NCI-H82 (cell line): ENCODE results near the gene LDB2.

Source experiments
- DNase-seq: peaks from one replicate; lab custom pipeline; 2025; lab: John Stamatoyannopoulos, UW

Gene LDB2

GRCh38 chr4:16483540-16483939 lies 414.9 kb downstream of the LDB2 start:
- no peak for DNase-seq

GRCh38 chr4:16480011-16480410 lies 418.4 kb downstream of the LDB2 start:
- no peak for DNase-seq

- no peak for DNase-seq
Measured at GRCh38 chr4:16472537-16472936, 425.9 kb downstream of the LDB2 start.

- DNase-seq, result no peak
Measured at GRCh38 chr4:16467061-16467460, 431.4 kb downstream of the LDB2 start.

GRCh38 chr4:16466581-16466980 lies 431.9 kb downstream of the LDB2 start:
- DNase-seq, result no peak

GRCh38 chr4:16464651-16465050 lies 433.8 kb downstream of the LDB2 start:
- no peak for DNase-seq

GRCh38 chr4:16462656-16463055 lies 435.8 kb downstream of the LDB2 start:
- no peak for DNase-seq

- no peak for DNase-seq
Measured at GRCh38 chr4:16461362-16461761, 437.1 kb downstream of the LDB2 start.

- DNase-seq, result no peak
Measured at GRCh38 chr4:16457944-16458343, 440.5 kb downstream of the LDB2 start.
